ENCODE results near the gene COL1A2.

GRCh38 chr7:94374721-94375566 lies 19.8 kb upstream of the COL1A2 start:
- TF ChIP-seq CTCF (IDR thresholded peaks at IDR 0.05; ENCODE audit: poor library complexity) (no peak), EZH2 (IDR thresholded peaks at IDR 0.05; ENCODE audit: borderline replicate concordance) (no peak), EZH2phosphoT487 (IDR thresholded peaks at IDR 0.05; ENCODE audit: low read depth, severe bottlenecking, unreplicated experiment) (no peak)

Measured in hepatocyte (in vitro differentiated cells).